Spleen (tissue), 11 donors: ENCODE results near the gene CARM1. TPM values are rescaled to one million over a fixed set of nuclear protein-coding genes. Genes with fewer than 3 reads are reported as not detected.

ENCODE experiments used
- DNase-seq: peaks from one replicate; pipeline ENCODE4 v3.0.0-alpha.2; 2020
- H3K27ac ChIP-seq, 8 donors: fragments of 200-600 bp; sonication (generic) in 7 of 8; 1 replicate in 4 of 8; 2 replicates in 4 of 8; pipeline versions ENCODE4 v1.5.0 to v1.8.0; 2016 to 2021; ENCODE audit warnings: inconsistent platforms in 4 of 8, mild to moderate bottlenecking in 4 of 8, moderate library complexity in 1 of 8
- H3K27me3 ChIP-seq, 7 donors: fragments of 200-600 bp; sonication (generic) in 6 of 7; replicated peaks in 1 of 7; 1 replicate in 4 of 7; 2 replicates in 3 of 7; pipeline versions ENCODE4 v1.5.0 to v1.8.0; 2016 to 2021; ENCODE audit warnings: inconsistent platforms in 3 of 7, mild to moderate bottlenecking in 1 of 7
- H3K36me3 ChIP-seq, 6 donors: fragments of 200-600 bp; sonication (generic) in 5 of 6; 1 replicate in 4 of 6; 2 replicates in 2 of 6; pipeline versions ENCODE4 v1.5.0 to v1.8.0; 2016 to 2021; ENCODE audit warnings: inconsistent platforms in 2 of 6
- H3K4me1 ChIP-seq, 6 donors: fragments of 200-600 bp; sonication (generic) in 5 of 6; 1 replicate in 3 of 6; 2 replicates in 3 of 6; pipeline versions ENCODE4 v1.5.0 to v1.8.0; 2016 to 2021; ENCODE audit warnings: inconsistent platforms in 3 of 6
- H3K4me3 ChIP-seq, 8 donors: fragments of 200-600 bp; sonication (generic) in 7 of 8; 1 replicate in 4 of 8; 2 replicates in 4 of 8; pipeline versions ENCODE4 v1.5.0 to v1.8.0; 2016 to 2021; ENCODE audit warnings: inconsistent platforms in 4 of 8, mild to moderate bottlenecking in 4 of 8, moderate library complexity in 2 of 8
- H3K9me3 ChIP-seq, 8 donors: fragments of 200-600 bp; sonication (generic) in 7 of 8; 1 replicate in 4 of 8; 2 replicates in 4 of 8; pipeline versions ENCODE4 v1.5.0 to v1.8.0; 2016 to 2021; ENCODE audit warnings: inconsistent platforms in 4 of 8
- POLR2A ChIP-seq, 3 donors: fragments of 450-650 bp; IDR thresholded peaks; one replicate each; pipeline ENCODE4 v1.5.1; 2017; ENCODE audit warnings: antibody characterized with exemption in 3 of 3, mild to moderate bottlenecking in 1 of 3
- POLR2AphosphoS5 ChIP-seq, 3 donors: sonication (generic); formaldehyde crosslinking; IDR thresholded peaks; one replicate each; pipeline ENCODE4 v1.5.1; 2017; ENCODE audit warnings: antibody characterized with exemption in 3 of 3
- WGBS, 5 donors: extraction: QIAGEN DNeasy Blood & Tissue Kit in 3 of 5; methylation state at CpG; one replicate each; pipeline versions ENCODE4 v1.1.5 to v1.1.7; 2013 to 2018; 5-methylcytosine and 5-hydroxymethylcytosine counted together
- intact Hi-C: fragments of 100-400 bp; cut with DNase I; formaldehyde crosslinking; loops from one replicate; pipeline ENCODE4 v1.15.0; 2023; ENCODE audit warnings: low total_unique reads
- polyA plus RNA-seq, 3 donors: library from polyadenylated mRNA; stranded (reverse); fragments of 200-250 nt; gene quantifications; one replicate each; pipeline ENCODE4 v1.2.1, GENCODE V29; 2013
- total RNA-seq, 7 donors: library from RNA; depleted of rRNA in 3 of 7; stranded (reverse); fragments of >200 nt in 3 of 7; fragmentation: NEBNext Ultra II Directional in 4 of 7; extraction: Animal tissue kit (Norgen Biotek cat#: 25700) in 4 of 7; gene quantifications; one replicate each; pipeline versions ENCODE4 v1.1.0 to v1.2.1, GENCODE V29; 2016 to 2021
- TF ChIP-seq, protein P1 (sequence below), 11 experiments: fragments of 200-600 bp in 7 of 11; fragments of 450-650 bp in 4 of 11; sonication (generic) in 4 of 11; IDR thresholded peaks in 8 of 11; conservative IDR thresholded peaks in 3 of 11; 1 replicate in 7 of 11; 2 replicates in 4 of 11; pipeline versions ENCODE4 v1.4.0 to v1.8.0; 2016 to 2021; ENCODE audit warnings: antibody characterized with exemption in 11 of 11, inconsistent platforms in 4 of 11, mild to moderate bottlenecking in 1 of 11
- donor health status: healthy with polysubstance abuse.
- donor health status: DM: no; HTN: no; CAD: no; lungs with moderate emphysema.
- donor health status: DM: no; HTN: no; CAD: no.
- donor health status: Bipolar disorder and iron deficiency.
- donor health status: healthy.
- donor health status: DM: no; HTN: no; CAD: no.
- donor health status: DM: yes; HTN: yes; CAD: no.

CARM1 gene
- total and polyA plus RNA-seq, 10 donors = 13.6 to 32.0 (median 24.6) TPM

GRCh38 chr19:10885201-10886169, 14.1 kb downstream of the CARM1 start:
- no peak for DNase-seq
- peaks cover 0 to 12% (median 0%) of the 10 kb centered on the region in 6 donors for H3K36me3 ChIP-seq
- intact Hi-C loops = no loop called here
- H3K27me3 ChIP-seq = no peaks in the 10 kb centered on the region
- no peak overlapping the region for H3K4me3 ChIP-seq
- no peak overlapping the region for H3K27ac ChIP-seq
- 76 to 87% (median 80%) methylated on average over 20 of the region's 20 CpGs for WGBS, 5 donors
- no peaks in the 10 kb centered on the region for H3K9me3 ChIP-seq
- H3K4me1 ChIP-seq = peaks cover 0 to 39% (median 15%) of the 10 kb centered on the region in 6 donors
- TF ChIP-seq, protein P1, sequence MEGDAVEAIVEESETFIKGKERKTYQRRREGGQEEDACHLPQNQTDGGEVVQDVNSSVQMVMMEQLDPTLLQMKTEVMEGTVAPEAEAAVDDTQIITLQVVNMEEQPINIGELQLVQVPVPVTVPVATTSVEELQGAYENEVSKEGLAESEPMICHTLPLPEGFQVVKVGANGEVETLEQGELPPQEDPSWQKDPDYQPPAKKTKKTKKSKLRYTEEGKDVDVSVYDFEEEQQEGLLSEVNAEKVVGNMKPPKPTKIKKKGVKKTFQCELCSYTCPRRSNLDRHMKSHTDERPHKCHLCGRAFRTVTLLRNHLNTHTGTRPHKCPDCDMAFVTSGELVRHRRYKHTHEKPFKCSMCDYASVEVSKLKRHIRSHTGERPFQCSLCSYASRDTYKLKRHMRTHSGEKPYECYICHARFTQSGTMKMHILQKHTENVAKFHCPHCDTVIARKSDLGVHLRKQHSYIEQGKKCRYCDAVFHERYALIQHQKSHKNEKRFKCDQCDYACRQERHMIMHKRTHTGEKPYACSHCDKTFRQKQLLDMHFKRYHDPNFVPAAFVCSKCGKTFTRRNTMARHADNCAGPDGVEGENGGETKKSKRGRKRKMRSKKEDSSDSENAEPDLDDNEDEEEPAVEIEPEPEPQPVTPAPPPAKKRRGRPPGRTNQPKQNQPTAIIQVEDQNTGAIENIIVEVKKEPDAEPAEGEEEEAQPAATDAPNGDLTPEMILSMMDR (IDR thresholded peaks at IDR 0.05 in 8 of 11, conservative IDR thresholded peaks at IDR 0.05 in 3 of 11) = no peak
- TF ChIP-seq POLR2AphosphoS5 (IDR thresholded peaks at IDR 0.05) (no peak), POLR2A (IDR thresholded peaks at IDR 0.05) (no peak)

GRCh38 chr19:10887616-10888367, 16.4 kb downstream of the CARM1 start:
- Histone ChIP-seq H3K4me3 (no peak overlapping the region), H3K4me1 (peaks cover 0 to 31% (median 13%) of the 10 kb centered on the region in 6 donors), H3K9me3 (no peaks in the 10 kb centered on the region), H3K27me3 (no peaks in the 10 kb centered on the region), H3K27ac (no peak overlapping the region), H3K36me3 (peaks cover 0 to 5% (median 0%) of the 10 kb centered on the region in 6 donors)
- TF ChIP-seq, protein P1 (IDR thresholded peaks at IDR 0.05 in 8 of 11, conservative IDR thresholded peaks at IDR 0.05 in 3 of 11) = no peak
- no peak for TF ChIP-seq POLR2AphosphoS5 (IDR thresholded peaks at IDR 0.05)
- no peak for DNase-seq
- 86 to 92% (median 90%) methylated on average over 9 of the region's 9 CpGs for WGBS, 5 donors
- intact Hi-C loops = no loop called here

GRCh38 chr19:10888421-10888866, 17.1 kb downstream of the CARM1 start:
- Histone ChIP-seq H3K4me3 (no peak overlapping the region), H3K27me3 (no peaks in the 10 kb centered on the region), H3K36me3 (no peaks in the 10 kb centered on the region), H3K27ac (no peak overlapping the region), H3K4me1 (peaks cover 0 to 31% (median 13%) of the 10 kb centered on the region in 6 donors), H3K9me3 (no peaks in the 10 kb centered on the region)
- no peak for TF ChIP-seq POLR2A (IDR thresholded peaks at IDR 0.05)
- TF ChIP-seq POLR2AphosphoS5 (IDR thresholded peaks at IDR 0.05) = no peak
- TF ChIP-seq, protein P1 (IDR thresholded peaks at IDR 0.05 in 8 of 11, conservative IDR thresholded peaks at IDR 0.05 in 3 of 11) = no peak
- no peak for DNase-seq
- WGBS, 5 donors = 71 to 82% (median 72%) methylated on average over 13 of the region's 13 CpGs
- intact Hi-C loops = no loop called here
